Activated CD4-positive, CD25-positive, alpha-beta regulatory T cell treated with anti-CD3 and anti-CD28 coated beads, Interleukin-2, amount 50 U/mL, for 24 hours (primary cell): ENCODE data around the gene SNX30.

Source experiments
- ATAC-seq, 2 donors: fragments of 150-1000 bp; cut with Tn5 transposase; one replicate each; pipeline ENCODE4 v1.10.0; 2021; ENCODE audit warnings: mild to moderate bottlenecking in 1 of 2, moderate library complexity in 1 of 2

The SNX30 gene

GRCh38 chr9:112752334-112753125 lies 2.0 kb downstream of the SNX30 start:
- ATAC-seq = no peak

GRCh38 chr9:112753725-112754124 lies 3.2 kb downstream of the SNX30 start:
- ATAC-seq = no peak

- ATAC-seq = peak; percentile 70 to 72
Observed at GRCh38 chr9:112754578-112754977, 4.0 kb downstream of the SNX30 start.

GRCh38 chr9:112755016-112755427 lies 4.5 kb downstream of the SNX30 start:
- ATAC-seq = no peak

- ATAC-seq = no peak
Observed at GRCh38 chr9:112755675-112756074, 5.1 kb downstream of the SNX30 start.

GRCh38 chr9:112757282-112757883 lies 6.8 kb downstream of the SNX30 start:
- no peak for ATAC-seq

- no peak for ATAC-seq
Observed at GRCh38 chr9:112757940-112758339, 7.4 kb downstream of the SNX30 start.

- ATAC-seq = no peak
Observed at GRCh38 chr9:112760821-112761220, 10.3 kb downstream of the SNX30 start.

- no peak for ATAC-seq
Observed at GRCh38 chr9:112761912-112762655, 11.5 kb downstream of the SNX30 start.

- ATAC-seq = no peak
Observed at GRCh38 chr9:112762726-112763518, 12.4 kb downstream of the SNX30 start.

GRCh38 chr9:112764344-112764743 lies 13.8 kb downstream of the SNX30 start:
- ATAC-seq = no peak

- ATAC-seq = no peak
Observed at GRCh38 chr9:112764837-112765236, 14.3 kb downstream of the SNX30 start.

GRCh38 chr9:112765281-112765680 lies 14.7 kb downstream of the SNX30 start:
- no peak for ATAC-seq

- ATAC-seq = peak in 1 of 2 donors; percentile 41
Observed at GRCh38 chr9:112771359-112772214, 21.0 kb downstream of the SNX30 start.

GRCh38 chr9:112772215-112772509 lies 21.6 kb downstream of the SNX30 start:
- ATAC-seq = no peak

GRCh38 chr9:112772551-112772950 lies 22.0 kb downstream of the SNX30 start:
- no peak for ATAC-seq

- ATAC-seq = peak; percentile 28 to 47
Observed at GRCh38 chr9:112774006-112774996, 23.7 kb downstream of the SNX30 start.

GRCh38 chr9:112777914-112778313 lies 27.4 kb downstream of the SNX30 start:
- peak; percentile 51 to 72 for ATAC-seq

GRCh38 chr9:112780450-112781036 lies 30.0 kb downstream of the SNX30 start:
- no peak for ATAC-seq

GRCh38 chr9:112782218-112782617 lies 31.7 kb downstream of the SNX30 start:
- ATAC-seq = no peak
